C1 segment of cervical spinal cord (tissue), 14 donors: ENCODE measurements around the gene ASB11.
"Not testable (repeated sequence)": the region's sequence is repeated elsewhere in the genome, so short reads cannot be mapped to it uniquely, and the experiment has no call there.

Experiments used
- DNase-seq, 14 donors: peaks; one replicate each; lab custom pipeline; 2025; lab: John Stamatoyannopoulos, UW

Gene ASB11

GRCh38 chrX:15310117-15310516 is 5.3 kb downstream of the ASB11 start:
- DNase-seq: peak in 1 of 14 donors; percentile 0

- not testable (repeated sequence) for DNase-seq
Observed at GRCh38 chrX:15305899-15306298, 9.5 kb downstream of the ASB11 start.

DNA sequence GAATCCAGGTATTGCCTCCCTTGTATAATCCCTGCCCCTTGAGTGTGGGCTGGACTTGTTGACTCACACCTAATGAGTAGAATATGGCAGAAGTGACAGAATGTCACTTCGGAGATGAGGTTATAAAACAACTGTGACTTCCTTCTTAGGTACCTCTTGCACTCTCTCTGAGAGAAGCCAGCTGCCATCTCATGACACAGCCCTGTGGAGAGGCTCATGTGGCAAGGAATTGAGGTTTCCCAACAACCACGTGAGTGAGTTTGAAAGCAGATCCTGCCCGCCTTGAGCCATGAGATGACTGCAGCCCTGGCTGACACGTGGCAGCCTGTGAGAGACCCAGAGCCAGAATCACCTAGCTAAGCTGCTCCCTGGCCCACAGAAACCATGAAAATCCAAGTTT is 13.5 kb downstream of the ASB11 start:
- peak in 3 of 14 donors; percentile 4 to 31 (median 5) for DNase-seq

DNA sequence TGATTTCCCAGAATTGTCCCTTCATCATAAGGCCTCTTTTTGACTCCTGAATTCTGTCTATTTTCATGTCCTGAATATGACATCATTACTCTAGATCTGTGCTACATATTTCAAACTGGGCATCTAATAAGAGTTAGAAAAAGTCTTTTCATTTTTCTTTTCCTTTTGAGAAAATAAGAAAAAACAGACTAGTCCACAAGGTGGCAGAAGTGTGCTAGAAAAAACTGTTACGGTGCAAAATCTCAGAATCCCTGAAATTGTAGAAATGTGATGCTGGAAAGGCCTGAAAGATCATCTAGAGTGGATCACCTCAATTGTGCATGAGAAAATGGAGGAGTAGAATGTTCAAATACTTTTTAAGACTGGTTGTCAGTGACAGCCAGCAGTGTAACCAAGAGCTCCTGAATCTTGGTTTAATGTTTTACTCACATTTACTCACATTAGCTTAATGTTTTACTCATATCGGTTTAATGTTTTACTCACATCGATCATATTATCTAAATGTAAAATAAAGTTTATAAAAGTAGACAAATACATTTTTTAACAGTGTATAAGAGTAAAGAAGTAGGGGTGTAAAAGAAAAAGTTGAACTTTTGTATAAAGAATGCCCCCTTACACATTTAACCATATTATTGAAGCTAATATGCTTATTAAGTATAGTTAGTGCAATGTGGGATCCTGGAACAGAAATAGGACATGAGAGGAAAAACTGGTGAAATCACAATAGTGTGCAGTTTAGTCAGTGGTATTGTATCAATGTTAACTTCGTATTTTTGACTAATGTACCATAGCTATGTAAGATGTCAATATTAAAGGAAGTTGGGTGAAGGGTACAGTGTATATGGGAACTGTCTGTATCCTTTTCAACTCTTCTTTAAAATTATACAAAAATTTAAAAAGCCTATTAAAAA is 15.2 kb downstream of the ASB11 start:
- peak in 1 of 14 donors; percentile 13 for DNase-seq

- no peak for DNase-seq
Observed at GRCh38 chrX:15298780-15299179, 16.7 kb downstream of the ASB11 start.

DNA sequence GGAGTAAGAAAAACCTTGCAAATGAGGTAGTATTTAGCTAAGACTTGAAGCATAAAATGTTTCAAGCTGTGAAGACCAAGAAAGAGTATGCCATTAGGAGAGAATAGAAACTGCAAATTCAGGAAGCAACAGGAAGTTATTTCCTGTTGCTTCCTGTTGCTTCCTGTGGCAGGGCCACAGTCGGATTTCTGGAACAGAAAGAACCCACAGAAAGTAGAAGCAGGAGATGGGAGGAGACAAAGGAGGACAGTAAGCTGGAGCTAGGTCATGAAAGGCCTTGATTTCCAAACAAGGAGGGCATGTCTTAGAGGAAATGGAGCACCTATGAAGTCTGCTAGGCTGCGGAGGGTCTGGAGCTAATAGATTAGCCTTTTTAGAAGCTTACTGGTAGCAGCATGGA is 17.2 kb downstream of the ASB11 start:
- DNase-seq: no peak

DNA sequence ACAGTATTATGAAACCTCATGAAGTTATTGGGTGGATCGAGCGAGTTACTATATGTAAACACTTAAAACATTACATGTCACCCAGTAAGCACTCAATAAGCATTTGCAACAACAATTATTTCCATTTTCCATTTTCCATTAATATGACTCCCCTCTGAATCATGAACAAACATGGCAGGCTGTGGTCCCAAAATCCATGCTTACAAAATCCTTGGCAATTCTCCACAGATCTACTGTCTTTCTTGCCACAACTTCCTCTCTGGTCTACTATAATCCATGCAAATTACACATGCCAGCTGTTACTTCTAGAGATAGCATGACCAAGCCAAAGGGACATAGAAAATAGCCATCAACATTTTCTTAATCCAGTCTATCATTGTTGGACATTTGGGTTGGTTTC is 22.0 kb downstream of the ASB11 start:
- DNase-seq: no peak

DNA sequence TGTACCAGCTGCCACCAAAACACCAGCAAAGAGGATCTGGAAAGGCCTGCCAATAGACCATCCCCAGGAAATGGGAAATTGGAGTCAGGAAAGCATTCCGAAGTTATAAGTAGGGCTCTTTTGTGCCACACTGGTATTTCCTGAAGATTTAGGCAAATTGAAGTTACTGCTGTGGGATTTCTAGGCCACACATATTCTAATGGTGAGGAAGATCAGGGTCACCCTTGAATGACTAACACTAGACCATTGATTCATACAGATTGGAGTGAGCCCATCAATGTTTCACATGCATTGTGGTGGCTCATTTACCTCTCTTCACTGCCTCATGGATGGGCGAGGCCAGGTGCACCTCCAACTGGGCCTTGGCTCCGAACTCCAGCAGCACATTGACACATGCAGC is 22.6 kb downstream of the ASB11 start:
- no peak for DNase-seq

- DNase-seq: no peak
Observed at GRCh38 chrX:15277604-15278003, 37.8 kb downstream of the ASB11 start.

- no peak for DNase-seq
Observed at GRCh38 chrX:15274946-15275345, 40.5 kb downstream of the ASB11 start.

DNA sequence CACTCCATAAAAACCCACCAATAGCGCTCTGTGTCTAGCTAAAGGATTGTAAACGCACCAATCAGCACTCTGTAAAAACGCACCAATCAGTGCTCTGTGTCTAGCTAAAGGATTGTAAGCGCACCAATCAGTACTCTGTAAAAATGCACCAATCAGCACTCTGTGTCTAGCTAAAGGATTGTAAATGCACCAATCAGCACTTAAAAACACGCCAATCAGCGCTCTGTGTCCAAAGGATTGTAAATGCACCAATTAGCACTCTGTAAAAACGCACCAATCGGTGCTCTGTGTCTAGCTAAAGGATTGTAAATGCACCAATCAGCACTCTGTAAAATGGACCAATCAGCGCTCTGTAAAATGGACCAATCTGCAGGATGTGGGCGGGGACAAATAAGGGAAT is 42.2 kb downstream of the ASB11 start:
- DNase-seq: not testable (repeated sequence)

DNA sequence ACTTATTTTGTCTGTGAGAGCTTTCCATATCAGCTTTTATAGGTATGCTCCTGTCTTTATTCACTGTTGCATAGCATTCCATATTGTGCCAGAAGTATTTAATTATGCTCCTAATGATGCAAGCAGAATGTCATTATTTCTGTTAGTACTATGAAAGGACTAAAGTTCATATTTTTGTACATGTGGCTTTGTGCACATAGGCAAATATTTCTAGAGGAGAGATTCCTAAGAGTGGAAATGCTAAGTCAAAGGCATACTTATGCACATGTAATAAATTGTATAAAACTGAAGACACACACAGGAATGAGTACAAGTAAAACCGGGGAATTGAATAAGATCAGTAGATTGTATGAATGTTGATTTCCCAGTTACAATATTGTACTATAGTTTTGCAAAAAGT is 43.7 kb downstream of the ASB11 start:
- DNase-seq: no peak

DNA sequence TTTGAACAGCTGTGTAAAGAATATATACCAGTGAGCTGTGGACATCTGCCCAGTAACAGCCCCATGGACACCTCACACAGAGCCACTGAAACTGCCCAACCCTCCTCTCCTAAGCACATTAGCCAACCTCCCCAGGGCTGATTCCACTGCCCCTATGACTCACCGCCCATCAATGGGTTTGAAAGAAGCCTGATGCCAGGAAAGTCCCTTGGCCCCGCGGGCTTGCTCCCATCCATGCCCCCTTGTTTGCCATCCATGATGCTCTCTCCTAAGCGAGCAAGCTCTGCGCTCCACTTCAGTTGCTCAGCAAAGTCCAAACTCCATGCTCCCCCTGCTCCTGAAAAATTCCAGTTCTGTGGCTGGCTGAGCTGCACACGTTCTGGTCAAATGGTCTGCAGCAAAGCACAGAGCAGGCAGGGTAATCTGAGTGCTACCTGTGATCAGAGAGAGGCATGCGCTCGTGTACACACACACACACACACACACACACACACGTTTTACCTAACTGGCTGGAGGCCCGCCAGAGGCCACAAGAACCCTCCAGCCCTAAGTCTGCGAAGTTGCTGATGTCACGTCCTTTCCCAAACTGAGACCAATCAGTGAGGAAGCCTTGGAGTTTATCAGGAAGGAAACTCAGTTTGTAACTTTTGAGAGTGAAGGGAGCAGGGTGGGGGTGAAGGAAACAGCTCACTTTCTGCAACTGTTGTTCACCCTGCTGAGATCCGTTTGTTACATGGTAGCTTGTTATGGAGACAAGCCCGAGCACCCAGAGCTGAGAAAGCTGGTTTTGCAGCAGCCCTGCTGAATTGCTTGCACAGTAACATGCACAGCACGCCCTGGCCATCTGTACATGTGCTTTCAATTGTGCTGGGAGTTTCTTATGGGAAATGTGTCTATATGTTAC is 45.6 kb downstream of the ASB11 start, which contains the start of gene ASB9:
Gene ASB9 (minus strand): TSS at position 466 of the 904 bp plus-strand sequence. CDS start 209 bp downstream, at position 257.
- DNase-seq: peak in 1 of 14 donors; percentile 10

DNA sequence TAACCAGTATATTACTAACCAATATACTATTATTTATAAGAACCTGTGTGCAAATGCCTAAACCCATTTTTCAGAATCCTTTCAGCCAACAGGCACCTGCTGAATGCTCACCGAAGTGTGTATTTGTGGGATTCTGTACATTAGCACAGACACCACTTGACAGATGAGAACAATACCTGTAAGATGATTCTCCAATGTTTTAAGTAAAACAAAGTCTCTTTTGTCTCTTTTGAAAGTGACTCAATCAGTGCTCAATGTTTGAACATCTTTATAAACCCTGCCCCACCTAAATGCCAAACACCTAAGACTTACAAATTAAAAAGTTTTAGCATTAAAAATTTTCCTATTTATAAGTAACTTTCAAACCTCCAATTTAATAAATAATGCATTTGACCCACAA is 46.3 kb downstream of the ASB11 start:
- no peak for DNase-seq

DNA sequence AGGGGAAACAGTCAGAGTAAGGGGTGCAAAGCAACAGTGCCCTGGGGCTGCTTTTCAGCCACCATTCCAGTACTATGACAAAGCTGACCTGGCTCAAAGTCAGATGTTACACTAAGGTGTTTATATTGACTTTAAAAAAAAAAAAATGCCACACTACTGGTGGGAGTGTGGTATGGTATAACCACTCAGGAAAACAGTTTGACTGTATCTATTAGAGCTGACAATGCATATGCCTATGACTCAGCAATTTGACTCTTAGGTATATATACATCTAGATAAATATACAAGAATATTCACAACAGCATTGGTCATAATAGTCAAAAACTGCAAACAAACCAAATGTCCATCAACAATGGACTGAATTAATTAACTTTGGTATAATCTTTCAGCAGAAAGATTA is 60.6 kb downstream of the ASB11 start:
- DNase-seq: no peak

- no peak for DNase-seq
Observed at GRCh38 chrX:15245896-15246295, 69.5 kb downstream of the ASB11 start.

- DNase-seq: no peak
Observed at GRCh38 chrX:15244421-15244820, 71.0 kb downstream of the ASB11 start.

DNA sequence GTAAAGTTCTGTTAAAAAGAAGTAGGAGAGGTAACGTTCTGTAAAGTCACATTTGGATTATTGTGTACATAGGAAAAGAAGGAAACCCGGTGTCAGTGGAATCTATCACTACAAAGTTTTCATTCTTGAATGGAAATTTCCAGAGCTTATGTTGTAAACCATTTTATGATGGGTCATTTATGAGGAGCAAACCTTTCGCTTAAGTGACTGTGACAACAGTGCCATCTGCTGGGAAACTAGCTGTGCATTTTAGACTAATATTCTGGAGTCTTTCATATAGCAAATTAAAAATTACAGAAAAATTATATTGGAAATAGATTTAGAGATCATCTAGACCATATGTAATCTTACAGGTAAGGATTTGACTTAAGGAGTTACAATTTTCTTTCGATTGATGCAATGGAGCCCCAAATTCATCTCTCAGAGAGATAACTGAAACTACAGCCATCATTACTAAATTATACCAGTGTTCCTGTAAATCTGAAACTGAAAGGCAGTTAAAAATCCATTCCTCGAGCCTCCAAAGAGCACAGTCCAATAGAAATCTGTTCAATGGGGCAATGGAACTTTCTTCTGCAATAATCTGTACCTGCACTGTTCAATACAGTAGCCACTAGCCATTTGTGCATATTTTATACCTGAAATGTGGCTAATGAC is 72.4 kb downstream of the ASB11 start:
- peak in 1 of 14 donors; percentile 21 for DNase-seq

GRCh38 chrX:15241301-15241700 is 74.1 kb downstream of the ASB11 start:
- no peak for DNase-seq

DNA sequence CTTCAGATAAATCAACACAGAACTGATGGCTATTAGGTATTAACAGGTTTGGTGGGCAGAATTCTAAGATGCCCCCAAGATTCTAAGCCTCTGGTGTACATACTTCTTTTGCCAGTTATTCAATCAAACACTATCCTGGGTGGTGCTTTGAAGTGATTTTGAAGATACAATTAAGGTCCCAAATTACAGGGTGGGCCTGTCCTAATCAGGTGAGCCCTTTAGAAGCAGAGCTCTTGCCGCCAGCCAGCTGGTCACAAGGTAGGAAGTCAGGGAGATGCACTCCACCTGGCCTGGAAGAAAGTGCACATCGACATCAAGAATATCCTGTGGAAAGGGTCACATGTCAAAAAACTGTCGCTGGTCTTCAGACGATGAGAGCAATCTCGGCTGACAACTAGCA is 75.0 kb downstream of the ASB11 start:
- no peak for DNase-seq

DNA sequence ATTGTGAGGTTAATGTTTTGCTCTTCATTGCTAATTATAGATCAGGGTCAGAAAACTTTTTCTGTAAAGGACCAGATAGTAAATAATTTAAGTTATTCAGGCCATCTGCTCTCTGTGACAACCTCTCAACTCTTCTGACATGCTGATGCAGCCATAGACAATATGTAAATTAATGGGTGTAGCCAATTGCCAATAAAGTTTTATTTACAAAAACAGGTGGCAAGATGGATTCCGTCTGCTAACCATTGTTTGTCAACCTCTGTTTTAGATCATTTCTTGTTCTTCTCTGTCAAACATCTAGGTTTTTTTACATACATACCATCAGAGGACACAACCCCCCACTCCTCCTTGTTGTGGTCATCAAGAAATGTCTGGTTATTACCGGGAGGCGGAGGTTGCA is 79.3 kb downstream of the ASB11 start:
- DNase-seq: no peak

DNA sequence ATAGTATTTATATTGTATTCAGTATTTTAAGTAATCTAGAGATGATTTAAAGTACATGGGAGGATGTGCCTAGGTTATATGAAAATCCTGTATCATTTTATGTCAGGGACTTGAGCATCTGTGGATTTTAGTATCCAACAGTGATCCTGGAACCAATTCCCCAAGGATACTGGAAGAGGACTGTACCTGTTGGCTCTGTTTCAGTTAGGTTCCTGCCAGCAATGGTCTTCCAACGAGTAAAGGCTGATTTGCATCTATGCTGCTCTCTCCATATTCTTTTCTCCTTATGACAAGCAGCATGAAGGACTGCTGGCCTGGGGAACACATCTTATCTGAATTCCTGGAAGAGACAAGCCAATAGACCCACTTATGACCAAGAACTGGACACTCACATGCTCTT is 80.4 kb downstream of the ASB11 start:
- peak in 1 of 14 donors; percentile 7 for DNase-seq
